Right lung (tissue), 5 donors: ENCODE measurements around the gene GGTA1. TPM values are rescaled to one million over a fixed set of nuclear protein-coding genes. Genes with fewer than 3 reads are reported as not detected.

ENCODE experiments used
- DNase-seq, 2 donors: peaks; one replicate each; pipeline ENCODE4 v3.0.0-alpha.2; 2013
- polyA plus RNA-seq, 5 donors: library from polyadenylated mRNA; unstranded; fragments of 120-200 nt; gene quantifications; one replicate each; pipeline versions ENCODE4 v1.2.1 to v1.2.3, GENCODE V29; 2013; ENCODE audit warnings: inconsistent platforms in 1 of 5, low replicate concordance in 1 of 5; ENCODE audit not compliant: insufficient read length in 5 of 5, insufficient read depth in 1 of 5

Gene GGTA1
- polyA plus RNA-seq, 5 donors, result 6.8 to 9.5 (median 7.6) TPM

DNA sequence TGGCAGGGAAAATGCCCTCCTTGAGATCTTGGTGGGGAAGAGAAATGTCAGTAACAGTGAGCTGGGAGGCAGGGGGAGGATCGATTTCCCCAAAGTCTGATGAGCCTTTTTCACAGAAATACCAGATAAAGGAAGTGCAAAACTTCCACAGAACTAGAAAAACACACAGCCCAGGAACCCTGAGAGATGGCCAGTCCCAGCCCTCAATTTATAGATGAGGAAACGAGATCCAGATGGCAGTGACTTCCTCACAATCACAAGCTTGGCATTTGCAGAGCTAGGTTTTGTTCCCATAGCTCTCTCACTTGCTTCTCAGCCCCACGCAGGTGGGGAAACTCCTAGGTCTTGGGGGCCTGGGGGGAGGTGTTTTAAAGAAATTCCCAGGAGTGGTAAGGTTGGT is 3.8 kb upstream of the GGTA1 start:
- DNase-seq, result no peak

DNA sequence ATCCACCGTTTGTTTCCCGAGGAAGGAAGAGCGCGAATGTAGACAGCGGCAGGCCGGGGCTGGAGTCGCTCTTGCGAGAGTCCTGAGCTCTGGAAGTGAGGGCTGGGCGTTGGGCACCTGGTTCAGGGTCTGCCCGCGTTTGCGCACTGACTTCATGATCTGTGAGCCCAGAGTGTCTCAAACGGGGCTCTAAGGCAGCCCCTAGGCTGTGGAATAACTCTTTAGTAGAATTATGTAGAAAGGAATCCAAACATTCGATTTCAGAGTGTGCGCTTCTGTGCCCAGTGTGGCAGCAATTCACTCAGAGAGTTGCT is 478 bp upstream of the GGTA1 start:
- DNase-seq, result no peak

DNA sequence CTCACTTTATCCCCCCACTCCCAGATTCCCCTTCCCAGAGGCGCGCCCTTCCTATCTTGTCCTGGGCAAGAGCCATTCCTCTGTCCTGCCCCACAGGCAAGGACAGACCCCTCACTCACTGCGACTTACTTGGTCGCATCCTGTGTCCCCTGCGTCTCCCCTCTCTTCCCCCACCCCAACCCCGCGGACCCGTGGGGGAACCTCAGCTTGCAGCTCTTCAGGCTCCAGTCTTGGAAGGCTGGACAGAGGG is 542 bp downstream of the GGTA1 start:
- no peak for DNase-seq

DNA sequence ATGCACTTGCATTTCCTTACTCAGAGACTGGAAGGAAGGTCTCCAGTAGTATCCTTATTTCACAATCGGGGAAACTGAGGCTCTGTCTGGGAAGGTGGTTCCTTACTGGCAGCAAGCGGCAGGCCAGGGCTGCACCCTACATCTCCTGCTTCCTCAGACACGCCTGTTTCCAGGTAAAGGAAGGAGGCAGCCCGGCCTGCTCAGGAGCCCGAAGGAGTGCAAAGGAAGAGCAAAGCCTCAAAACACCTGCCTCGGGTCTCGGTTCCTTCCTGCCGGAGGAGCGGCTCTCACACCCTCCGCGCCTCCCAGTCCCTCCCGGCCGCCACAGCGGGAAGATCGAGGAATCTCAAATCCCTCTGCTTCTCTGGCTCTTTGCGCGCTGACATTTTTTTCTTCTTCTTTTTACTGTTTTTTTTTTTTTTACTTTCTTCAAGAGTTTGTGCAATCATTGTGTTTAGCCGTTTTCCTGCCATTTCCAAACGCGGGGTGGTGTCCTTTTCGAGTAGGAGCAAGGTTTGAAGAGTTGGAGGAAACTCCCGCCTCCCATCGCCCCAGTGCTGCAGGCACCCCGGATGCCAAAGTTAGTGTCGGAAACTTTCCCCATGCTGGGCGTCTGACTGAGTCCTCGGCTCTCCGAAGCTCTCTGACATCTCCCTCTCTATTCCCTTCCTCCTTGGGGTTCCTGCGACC is 1.0 kb downstream of the GGTA1 start:
- peak in 1 of 2 donors; percentile 25 for DNase-seq

DNA sequence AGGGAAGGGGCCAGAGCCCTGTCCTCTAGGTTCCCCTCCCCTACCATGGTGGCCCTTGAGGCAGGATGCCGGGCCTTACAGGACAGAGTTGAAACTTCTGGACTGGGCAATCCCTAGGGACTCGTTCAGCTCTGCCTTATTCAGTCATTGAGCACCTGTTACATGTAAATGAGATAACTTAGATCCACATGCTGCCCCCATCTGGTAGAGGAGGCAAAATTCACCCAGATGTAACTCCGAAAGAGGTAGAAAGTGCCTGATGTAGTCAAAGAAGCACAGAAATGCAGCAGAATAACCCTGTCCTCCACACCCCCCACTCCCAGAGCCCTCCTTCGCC is 1.5 kb downstream of the GGTA1 start:
- peak; percentile 41 to 45 for DNase-seq

DNA sequence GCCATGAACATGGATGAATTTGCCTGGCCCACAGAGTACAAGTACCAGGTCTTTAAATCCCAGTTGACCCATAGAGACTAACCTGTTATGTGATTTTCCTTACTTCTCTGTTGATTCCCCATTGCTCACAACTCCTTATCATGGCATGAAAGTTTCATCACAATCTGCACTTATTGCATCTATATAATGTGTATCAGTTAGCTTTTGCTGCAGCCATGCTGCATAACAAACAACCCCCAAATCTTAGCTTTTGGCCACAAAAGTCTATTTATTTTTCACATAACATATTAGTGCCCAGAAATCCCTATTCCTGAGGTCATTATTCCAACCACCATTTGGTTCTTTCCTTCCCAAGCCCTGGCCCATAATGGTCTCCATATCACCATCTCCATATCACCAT is 3.7 kb downstream of the GGTA1 start:
- no peak for DNase-seq

DNA sequence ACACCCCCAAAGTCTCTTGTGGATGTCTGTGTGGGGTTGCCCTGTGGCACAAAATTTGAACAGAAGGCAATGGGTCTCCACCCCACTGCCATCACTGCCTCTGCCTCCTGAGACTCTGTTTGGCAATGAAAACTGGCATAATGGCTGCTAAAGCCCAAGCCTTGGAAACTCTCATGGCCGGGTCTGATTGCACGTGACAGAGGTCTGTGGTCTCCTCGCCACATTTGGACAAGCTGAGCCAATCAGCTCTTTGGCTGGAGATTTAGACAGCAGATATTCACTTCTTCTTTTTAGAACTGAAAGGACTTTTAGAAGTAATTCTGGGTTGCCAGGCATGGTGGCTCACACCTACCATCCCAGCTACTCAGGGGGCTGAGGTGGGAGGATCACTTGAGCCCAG is 5.5 kb downstream of the GGTA1 start:
- no peak for DNase-seq

DNA sequence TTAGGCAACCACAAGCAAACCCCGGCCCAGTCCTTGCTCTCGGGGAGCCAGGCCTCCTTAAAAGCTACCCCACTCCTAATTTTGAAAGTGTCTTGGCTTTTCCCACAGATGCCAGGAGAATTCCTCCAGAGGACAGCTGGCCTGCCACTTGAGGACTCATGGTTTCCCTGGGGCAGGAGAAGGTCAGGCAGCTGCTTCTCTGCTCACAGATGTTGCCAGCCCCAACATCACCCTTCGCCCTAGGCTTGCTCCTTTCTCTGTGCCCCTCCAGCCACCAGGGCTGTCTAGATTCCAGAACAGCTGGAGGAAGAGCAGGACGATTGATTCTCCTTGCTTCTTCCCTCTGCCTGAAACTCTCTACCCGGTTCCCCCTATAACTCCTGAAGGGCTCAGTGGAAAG is 8.5 kb downstream of the GGTA1 start:
- no peak for DNase-seq

DNA sequence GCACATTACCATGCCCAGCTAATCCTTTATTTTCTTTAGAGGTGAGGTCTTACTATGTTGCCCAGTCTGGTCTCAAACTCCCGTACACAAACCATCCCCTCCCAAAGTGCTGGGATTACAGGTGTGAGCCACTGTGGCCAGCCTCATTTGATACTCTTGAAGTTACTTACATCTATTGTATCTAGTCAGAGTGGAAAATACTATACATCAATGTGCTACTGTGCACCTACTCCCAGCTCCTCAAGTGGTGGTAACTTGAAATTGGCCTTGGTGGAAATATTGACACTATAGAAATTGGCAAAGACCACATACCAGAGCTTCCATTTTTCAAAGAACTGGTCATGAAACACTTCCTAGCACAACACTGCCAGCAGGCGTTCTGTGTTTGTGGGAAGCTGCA is 10.3 kb downstream of the GGTA1 start:
- DNase-seq, result no peak

DNA sequence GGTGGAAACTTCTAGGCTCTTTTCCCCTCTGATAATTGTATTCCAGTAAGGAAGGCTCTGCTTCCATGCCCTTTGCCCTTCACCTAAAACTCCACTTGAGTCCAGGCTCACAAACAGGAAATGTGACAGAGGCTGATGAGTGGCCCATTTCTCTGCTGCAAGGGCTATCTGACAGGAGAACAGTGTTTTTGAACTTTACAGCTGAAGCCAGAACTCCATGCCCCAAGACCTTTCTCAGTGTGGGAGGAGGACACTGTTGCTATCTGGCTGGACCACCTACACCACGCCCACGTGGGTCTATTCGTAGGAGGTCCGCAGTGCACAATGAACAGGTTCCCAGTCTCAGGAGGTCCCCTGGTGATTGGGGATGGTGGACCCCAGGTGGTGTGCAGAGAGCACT is 13.6 kb downstream of the GGTA1 start:
- no peak for DNase-seq

DNA sequence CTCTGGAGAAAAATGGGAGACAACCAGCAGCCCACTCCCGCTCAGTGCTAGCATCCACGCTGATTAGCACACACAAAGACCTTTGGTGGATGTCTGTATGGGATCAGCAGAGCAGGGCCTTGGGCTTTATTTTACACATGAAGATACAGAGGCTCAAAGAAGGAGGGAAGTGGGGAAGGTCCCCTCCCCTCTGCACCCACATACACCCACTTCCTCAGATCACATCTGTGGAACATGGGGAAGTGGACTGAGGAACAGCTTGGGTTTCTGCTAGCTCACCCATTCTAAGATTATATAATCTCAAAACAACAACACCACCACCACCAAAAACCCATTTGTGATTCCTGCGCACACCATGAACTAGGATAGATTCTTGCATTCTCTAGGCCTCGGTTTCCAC is 14.0 kb downstream of the GGTA1 start:
- no peak for DNase-seq

DNA sequence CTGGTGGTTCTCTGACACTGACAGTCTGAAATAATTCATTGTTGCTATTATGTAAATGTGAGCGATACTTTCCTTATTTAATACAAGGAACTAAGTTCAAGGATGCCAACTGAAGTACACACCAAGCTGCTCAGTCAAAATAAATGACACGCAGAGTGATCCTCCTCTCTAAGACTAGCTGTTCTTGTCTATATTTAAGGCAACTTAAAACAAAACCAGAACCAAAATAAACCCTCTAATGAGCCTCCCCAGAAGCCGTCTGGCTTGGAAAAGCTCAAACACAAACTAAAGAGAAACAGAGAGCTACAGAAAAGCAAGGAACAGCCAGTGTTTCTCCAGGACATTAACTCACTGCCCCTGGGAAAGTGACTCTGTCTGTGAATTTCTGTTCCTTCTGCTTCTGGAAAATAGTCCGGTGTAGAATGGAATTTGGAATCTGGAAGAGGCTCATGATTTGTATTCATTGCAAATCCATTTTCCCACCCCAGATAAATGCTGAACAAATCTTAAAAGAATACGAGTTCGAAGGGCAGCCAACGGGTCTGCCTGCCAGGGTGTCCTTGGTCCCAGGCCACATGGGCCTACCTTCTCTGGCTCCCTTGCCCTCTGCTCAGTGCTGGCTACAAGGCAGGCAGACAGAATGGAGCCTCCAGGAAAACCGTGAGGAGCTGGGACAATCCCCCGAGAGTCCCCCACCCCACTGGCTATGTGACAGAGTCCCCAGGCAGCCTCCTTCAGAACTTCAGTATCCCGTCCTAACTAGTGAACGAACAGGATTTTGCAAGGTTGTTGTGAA is 14.8 kb downstream of the GGTA1 start:
- no peak for DNase-seq

DNA sequence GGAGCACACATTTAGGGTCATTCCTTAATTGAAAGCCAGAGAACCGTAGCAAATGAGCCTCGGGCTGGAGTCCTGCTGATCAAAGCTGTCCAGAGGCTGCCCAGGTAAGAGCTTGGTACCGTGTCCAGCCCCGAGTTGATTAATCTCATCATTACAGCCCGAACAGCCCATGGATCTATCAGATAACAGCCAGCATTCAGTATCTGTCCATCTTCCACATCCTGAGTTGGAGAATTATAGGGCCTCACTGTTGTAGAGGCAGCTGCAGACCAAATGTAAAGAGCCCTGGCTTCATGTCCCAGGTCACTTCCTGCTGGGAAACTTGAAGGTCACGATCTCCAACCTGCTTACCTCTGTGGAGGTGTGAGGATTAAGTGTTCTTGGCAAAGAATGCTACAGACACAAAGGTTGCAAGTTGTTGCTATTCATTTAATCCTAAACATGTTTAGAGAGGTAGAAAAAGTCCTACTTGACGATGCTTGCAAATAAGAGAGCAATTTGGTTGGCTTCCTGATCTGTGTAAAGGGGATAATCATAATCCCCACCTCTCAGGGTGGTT is 16.1 kb downstream of the GGTA1 start:
- DNase-seq, result no peak

DNA sequence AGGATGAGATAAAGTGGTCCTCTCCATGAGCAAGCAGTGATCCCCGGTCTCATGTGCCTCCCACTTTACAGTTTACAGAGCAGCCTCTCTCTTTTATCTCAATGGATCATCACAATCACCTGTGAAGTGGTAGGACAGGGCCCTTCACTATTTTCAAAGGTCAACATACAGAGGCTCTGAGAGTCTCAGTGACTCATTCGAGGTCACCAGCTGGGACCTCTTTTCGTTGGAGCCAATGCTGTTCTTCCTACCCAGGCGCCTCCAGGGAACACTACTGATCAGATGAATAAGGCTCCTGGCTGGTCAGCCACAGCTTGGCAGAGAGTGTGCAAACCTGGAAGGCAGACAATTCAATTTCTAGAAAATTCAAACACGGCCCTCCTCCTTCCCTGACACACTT is 16.6 kb downstream of the GGTA1 start:
- DNase-seq, result no peak

DNA sequence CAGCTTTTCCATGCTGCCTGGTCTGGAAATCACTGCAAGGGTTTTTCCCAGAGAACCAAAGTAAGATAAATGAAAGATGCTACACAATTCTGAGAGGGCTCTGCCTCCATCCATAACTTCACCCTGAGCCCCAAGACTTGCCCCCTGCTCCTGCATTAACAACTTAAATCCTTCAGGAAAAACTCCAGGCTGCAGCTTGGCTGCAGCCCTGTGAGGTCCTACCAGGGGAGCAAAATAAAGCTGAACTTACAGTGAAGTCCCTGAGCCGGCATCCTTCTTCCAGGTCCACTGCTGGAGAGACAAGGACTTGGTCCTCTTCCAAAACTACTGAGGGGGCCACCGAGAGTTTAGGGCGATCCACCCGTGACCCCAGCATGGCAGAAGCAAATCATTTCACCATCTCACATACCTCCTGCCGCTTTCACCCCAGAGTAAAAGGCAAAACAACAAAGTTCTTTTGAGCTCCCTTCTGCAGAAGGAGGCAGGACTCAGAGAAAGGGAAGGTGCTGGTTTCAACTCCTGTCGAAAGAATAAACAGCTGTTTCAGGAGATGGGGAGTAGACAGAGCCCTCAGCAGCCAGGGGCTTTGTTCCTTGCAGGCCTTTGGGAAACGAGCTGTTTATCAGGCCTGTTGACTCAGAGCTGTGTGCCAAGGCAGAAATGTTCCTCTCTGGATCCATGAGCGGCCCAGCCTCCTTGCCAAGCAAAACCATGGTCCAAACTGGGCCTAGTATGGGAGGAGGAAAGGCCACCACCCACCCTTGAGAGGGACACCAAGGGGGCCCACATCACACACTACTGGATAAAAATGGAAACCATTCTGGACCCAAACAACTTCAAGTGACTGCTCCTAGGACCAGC is 20.6 kb downstream of the GGTA1 start:
- no peak for DNase-seq

DNA sequence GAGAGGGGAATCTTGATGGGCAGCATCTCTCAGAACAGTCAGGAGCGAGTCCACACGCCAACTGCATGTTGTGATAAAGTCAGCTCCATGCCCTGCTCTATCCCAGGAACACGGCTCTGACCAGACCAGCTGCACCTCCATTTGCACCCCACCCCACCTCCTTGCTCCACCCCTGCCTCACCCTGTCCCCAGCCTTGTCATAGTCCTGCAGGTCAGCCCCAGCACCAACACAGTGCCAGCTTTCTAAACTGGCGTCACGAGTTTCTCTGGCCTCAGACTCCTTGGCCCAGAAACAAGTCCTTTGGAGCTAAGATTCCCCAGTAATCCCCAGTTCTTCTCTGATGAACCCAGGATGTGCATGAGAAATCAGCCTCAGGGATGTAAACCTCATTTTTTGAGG is 23.5 kb downstream of the GGTA1 start:
- DNase-seq, result no peak

DNA sequence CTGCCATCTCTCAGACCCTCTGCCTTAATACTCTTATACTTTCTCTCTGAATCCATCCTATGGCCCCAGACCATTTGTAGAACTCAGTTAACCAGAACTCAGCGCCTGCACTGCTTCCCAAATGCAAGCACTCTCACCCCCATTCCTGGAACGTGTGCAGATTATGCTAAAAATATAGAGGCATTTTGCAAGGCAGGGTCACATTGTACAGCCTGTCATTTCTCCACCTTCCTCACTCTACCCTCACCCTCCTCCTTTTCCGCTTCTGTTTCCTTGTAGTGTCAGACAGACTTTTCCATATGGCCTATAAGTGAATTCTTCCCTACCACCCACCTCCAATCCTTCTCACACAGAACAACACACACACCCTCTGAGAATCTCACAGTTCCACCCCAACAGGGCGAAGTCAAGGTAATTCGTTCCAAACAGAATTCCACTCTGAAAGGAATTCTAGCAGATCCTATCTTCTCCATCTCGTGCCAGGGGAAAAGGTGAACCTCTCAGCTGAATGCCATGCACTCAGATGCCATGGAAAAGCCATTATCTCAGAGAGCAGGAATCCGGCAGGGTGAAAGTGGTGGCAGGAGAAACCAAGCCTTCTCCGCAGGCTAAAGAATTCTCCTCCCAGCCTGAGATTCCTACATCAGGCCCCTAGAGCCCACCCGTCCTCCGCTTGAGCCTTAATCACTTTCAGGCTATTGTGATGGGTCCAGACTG is 25.3 kb downstream of the GGTA1 start:
- DNase-seq, result no peak

DNA sequence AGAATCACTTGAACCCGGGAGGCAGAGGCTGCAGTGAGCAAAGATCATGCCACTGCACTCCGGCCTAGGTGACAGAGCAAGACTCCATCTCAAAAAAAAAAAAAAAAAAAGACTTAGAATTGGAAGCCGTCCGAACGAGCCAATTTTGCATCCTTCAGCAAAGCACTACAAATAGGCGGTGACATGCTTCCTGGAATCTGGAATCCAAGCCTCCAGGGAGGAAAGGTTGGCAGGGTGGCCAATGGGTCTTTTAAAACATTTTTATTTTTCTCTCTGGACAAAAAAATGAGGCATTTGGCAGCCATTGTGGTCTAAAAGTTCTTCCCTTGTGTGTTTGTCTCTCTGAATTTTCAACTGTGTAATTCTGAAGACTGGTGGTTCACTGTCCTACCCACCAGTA is 26.4 kb downstream of the GGTA1 start:
- DNase-seq, result no peak

DNA sequence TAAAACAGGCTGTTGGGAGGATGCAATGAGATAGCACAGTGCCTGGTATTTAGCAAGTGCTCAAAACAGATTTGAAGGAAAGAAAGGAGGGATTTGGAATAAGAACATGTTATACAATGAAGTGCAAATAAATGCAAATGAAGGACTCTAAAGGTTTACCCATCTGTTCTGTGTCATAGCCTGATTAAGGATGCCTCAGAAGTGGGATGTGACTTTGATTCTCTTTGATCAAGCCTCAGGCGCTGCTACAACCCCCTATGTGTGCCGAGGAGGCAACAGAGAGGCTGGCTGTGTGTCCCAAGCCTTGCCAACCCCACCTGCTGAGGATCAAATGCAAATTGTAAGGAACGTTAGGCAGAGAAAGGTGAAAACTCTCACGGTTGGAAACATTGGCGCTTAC is 27.2 kb downstream of the GGTA1 start:
- no peak for DNase-seq

DNA sequence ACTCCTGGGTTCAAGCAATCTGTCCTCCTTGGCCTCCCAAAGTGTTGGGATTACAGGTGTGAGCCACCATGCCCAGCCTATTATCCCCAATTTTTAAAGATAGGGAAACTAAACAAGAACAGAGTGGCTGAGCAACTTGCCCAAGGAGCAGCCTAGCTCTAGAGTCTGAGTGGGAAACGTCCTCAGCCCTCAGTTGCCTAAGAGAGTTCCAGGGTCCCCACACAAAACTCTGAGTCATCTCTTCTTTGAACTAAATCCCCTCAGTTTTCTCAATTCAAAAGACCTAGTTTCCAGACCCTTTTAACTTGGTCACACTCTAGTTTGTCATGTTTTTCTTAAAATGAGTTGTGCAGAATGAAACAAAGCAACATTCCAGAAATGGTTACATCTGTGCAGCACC is 33.5 kb downstream of the GGTA1 start:
- no peak for DNase-seq

DNA sequence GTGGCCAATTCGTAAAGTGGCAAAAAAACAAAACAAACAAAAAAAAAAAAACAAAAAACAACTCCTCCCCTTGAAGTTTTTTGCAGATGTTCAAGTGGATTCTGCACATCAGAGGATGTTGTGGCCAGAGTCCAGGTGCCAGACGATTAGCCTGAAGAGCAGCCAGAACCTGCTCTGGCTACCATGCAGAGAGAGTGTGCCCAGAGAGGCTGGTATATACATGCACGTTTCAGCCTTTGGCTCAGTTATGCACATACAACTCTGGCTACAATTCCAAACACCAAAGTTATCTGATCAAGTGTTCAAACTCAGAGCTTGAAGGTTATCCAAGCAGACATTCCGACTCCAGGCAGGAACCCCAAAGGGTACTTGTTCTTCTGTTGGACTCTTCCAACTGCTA is 34.7 kb downstream of the GGTA1 start:
- DNase-seq, result no peak

DNA sequence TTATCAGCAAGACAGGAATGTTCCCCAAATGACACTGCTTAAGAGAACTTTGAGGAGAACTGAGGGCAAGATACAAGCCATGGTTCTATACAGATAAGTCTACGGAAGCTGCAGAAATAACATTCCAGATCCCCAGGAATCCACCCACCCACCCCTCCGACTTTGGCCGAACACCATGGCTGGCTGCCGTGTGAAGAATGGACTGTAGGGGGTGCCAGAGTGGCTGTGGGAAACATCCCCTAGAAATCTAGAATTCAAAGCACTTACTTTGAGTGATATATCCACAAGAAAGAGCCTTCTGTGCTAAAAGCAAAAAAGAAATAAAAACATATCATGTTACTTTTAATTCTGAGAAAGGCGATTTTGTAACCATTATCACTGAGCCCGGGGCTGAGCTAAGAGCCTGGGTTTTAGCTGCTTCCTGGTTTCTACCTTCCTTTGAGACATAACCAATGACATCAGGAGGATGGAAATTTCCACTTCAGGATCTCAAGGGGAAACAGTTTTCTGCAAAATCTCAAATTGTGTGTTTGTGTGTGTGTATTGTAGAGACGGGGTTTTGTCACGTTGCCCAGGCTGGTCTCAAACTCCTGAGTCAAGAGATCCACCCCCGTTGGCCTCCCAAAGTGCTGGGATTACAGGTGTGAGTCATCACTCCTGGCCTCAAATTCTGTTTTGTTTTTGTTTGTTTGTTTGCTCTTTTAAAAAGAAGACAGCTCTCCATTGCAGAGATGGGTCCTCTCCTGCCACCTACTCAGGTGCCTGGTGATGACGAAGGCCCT is 36.4 kb downstream of the GGTA1 start:
- DNase-seq, result no peak
